ENCODE data around the gene EPHA3.

DNA sequence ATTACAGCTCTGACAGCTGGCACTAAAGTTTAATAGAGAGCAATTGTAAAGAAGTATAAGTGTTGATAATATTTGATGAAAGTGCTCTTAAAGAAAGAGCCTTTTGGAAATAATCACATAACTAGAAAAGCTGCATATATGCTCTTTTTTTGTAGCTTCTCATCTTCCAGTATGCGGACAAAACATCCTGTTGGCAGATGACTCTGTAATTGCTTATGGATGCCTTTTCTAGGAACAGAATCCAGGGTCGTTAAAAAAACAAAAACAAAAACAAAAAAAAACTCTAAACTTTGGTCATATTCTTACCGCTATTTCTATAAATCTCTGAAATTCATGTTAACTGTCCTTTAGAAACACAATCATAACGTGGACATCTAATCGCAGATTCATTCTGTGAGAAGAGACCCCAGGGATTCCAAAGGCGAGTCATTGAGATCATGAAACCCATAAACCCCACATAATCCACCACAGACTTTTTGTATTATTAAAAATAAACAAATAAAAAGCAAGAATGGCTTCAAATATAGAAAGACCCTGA is 109.8 kb downstream of the EPHA3 start:
- TF ChIP-seq, protein P1, sequence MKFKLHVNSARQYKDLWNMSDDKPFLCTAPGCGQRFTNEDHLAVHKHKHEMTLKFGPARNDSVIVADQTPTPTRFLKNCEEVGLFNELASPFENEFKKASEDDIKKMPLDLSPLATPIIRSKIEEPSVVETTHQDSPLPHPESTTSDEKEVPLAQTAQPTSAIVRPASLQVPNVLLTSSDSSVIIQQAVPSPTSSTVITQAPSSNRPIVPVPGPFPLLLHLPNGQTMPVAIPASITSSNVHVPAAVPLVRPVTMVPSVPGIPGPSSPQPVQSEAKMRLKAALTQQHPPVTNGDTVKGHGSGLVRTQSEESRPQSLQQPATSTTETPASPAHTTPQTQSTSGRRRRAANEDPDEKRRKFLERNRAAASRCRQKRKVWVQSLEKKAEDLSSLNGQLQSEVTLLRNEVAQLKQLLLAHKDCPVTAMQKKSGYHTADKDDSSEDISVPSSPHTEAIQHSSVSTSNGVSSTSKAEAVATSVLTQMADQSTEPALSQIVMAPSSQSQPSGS (tag by site-specific recombination; IDR thresholded peaks at IDR 0.05; ENCODE audit: low read depth): no peak
- TF ChIP-seq, protein P2, sequence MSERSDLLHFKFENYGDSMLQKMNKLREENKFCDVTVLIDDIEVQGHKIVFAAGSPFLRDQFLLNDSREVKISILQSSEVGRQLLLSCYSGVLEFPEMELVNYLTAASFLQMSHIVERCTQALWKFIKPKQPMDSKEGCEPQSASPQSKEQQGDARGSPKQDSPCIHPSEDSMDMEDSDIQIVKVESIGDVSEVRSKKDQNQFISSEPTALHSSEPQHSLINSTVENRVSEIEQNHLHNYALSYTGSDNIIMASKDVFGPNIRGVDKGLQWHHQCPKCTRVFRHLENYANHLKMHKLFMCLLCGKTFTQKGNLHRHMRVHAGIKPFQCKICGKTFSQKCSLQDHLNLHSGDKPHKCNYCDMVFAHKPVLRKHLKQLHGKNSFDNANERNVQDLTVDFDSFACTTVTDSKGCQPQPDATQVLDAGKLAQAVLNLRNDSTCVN (tag by site-specific recombination; optimal IDR thresholded peaks at IDR 0.05): no peak
- TF ChIP-seq ZNF10 (tag by site-specific recombination; IDR thresholded peaks at IDR 0.05) (no peak), ZNF777 (tag by site-specific recombination; IDR thresholded peaks at IDR 0.05; ENCODE audit: borderline replicate concordance) (no peak)
- TF ChIP-seq, protein P3, sequence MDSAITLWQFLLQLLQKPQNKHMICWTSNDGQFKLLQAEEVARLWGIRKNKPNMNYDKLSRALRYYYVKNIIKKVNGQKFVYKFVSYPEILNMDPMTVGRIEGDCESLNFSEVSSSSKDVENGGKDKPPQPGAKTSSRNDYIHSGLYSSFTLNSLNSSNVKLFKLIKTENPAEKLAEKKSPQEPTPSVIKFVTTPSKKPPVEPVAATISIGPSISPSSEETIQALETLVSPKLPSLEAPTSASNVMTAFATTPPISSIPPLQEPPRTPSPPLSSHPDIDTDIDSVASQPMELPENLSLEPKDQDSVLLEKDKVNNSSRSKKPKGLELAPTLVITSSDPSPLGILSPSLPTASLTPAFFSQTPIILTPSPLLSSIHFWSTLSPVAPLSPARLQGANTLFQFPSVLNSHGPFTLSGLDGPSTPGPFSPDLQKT (IDR thresholded peaks at IDR 0.05; ENCODE audit: borderline replicate concordance, low read depth, low read length): no peak
